Measurements from ENCODE around the gene GINM1.

The GINM1 gene

DNA sequence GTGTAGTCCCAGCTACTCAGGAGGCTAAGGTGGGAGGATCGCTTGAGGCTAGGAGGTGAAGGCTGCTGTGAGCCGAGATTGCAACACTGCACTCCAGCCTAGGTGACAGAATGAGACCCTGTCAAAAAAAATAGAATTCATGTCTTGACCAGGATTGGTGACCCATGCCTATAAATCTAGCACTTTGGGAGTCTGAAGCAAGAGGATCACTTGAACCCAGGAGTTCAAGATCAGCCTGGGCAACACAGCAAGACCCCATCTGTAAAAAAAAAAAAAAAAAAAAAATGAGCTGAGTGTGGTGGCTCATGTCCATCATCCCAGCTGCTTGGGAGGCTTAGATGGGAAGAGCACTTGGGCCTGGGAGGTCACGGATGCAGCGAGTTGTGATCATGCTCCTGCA, 34.3 kb downstream of the GINM1 start:
- DNase-seq = no peak

- DNase-seq = no peak
Observed at GRCh38 chr6:149608381-149608982, 42.3 kb downstream of the GINM1 start.

DNA sequence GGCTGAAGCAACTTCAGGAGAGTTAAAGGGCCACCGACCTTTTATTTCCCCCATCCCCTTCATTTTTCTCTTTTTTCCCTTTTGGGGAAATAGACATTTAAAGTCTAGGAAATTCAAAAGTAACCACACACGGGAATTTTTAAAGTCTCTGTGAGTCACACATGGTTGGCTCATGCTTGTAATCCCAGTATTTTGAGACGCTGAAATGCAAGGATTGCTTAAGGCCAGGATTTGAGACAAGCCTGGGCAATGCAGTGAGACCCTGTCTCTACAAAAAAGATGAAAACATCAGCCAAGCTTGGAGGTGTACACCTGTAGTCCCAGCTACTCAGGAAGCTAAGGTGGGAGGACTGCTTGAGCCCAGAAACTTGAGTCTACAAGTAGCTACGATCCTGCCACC, 48.2 kb downstream of the GINM1 start:
- no peak for DNase-seq

- DNase-seq = no peak
Observed at GRCh38 chr6:149615805-149616204, 49.6 kb downstream of the GINM1 start.

DNA sequence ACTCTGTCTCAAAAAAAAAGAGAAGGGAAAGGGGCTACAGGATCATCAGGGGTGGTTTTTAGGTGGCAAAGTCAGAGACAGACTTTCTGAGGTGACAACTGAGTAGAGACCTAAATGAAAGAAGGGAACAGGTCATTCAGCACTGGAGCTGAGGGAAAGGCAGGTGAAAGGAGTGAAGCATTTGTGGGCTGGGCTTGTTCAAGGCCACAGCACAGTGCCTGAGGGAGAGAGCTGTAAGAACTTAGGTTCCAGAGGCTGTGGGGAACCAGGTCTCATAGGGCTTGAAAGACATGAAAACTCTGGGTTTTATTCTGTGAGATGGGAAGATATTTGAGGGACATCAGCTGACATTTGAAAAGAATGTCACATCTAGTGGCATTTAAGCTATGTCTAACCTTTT, 61.5 kb downstream of the GINM1 start:
- DNase-seq = no peak

- no peak for DNase-seq
Observed at GRCh38 chr6:149628875-149629510, 62.8 kb downstream of the GINM1 start.

DNA sequence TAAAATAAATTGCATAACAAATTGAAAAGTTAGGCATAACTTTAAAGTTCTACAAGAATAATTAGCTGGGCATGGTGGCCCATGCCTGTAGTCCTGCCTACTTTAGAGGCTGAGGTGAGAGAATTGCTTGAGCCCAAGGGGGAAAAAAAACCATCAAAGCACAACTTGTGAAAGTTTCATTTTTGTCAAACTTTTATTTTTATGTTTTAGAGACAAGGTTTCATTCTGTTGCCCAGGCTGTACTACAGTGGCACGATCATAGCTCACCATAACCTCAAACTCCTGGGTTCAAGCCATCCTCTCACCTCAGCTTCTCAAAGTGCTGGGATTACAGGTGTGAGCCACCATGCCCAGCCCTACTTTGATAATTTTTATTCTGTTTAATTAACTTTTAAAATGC, 68.1 kb downstream of the GINM1 start:
- DNase-seq = no peak

- DNase-seq = no peak
Observed at GRCh38 chr6:149636124-149636523, 69.9 kb downstream of the GINM1 start.
